ENCODE data around the gene MRPS33. TPM values are rescaled to one million over a fixed set of nuclear protein-coding genes. Genes with fewer than 3 reads are reported as not detected.
"Not testable (repeated sequence)": the region's sequence is repeated elsewhere in the genome, so short reads cannot be mapped to it uniquely, and the experiment has no call there.

Gene MRPS33
- total and polyA plus RNA-seq, 10 of the 15 experiments (the other 5 are each of a cell fraction or from before 2014, with no cell fraction given), result 48.4 to 372 (median 124) TPM

GRCh38 chr7:140961117-140961516, 53.6 kb downstream of the MRPS33 start:
- Histone ChIP-seq H3K4me3 (no peak overlapping the region), H4K20me1 (ENCODE audit: control insufficient read depth, insufficient read depth) (no peaks in the 10 kb centered on the region), H3K79me2 (ENCODE audit: control insufficient read depth, insufficient read depth, low read length) (no peaks in the 10 kb centered on the region), H2AFZ (ENCODE audit: control insufficient read depth, low read depth, low read length) (no peak overlapping the region), H3K9me3 (replicated peaks; ENCODE audit: control insufficient read depth, insufficient read depth, low read length) (no peaks in the 10 kb centered on the region; the same call in 2 of the 3 replicates), H3K27ac (ENCODE audit: control insufficient read depth, insufficient read depth) (no peak overlapping the region), H3K36me3 (ENCODE audit: control insufficient read depth in 2 of 2, insufficient read depth in 2 of 2, low read length in 1 of 2) (no peaks in the 10 kb centered on the region), H3K9ac (ENCODE audit: control insufficient read depth, insufficient read depth, low read length) (no peak overlapping the region), H3K27me3 (replicated peaks in 1 of 2; ENCODE audit: control insufficient read depth in 2 of 2, insufficient read depth in 2 of 2, low read length in 1 of 2) (no peaks in the 10 kb centered on the region), H3K4me1 (ENCODE audit: control insufficient read depth, insufficient read depth, low read length) (no peaks in the 10 kb centered on the region), H3K4me2 (ENCODE audit: control insufficient read depth, insufficient read depth) (no peak overlapping the region)
- CTCF ChIA-PET, result no interaction called here
- RAD21 ChIA-PET (ENCODE audit: unreplicated experiment), result no interaction called here
- intact Hi-C loops (cut with micrococcal nuclease; ENCODE audit: unreplicated experiment), result no loop called here
- in situ Hi-C loops (cut with MboI), result no loop called here
- no TSS peak for BruUV-seq (replicated peaks)
- SMC1A ChIA-PET (ENCODE audit: uncharacterized antibody, unreplicated experiment), result no interaction called here
- FAIRE-seq (no peak), ATAC-seq (no peak), DNase-seq (ENCODE audit: low read depth, low spot score) (no peak)
- POLR2A ChIA-PET, result no interaction called here
- TF ChIP-seq LARP7 (IDR thresholded peaks at IDR 0.05) (no peak), RB1 (IDR thresholded peaks at IDR 0.05; ENCODE audit: borderline replicate concordance) (no peak), NR2C1 (IDR thresholded peaks at IDR 0.05) (no peak)
- WGBS (ENCODE audit: insufficient coverage, insufficient replicate concordance, low lambda C conversion rate, missing lambda C conversion rate), result 93% methylated on average over 3 of the region's 4 CpGs

- intact Hi-C loops (cut with micrococcal nuclease; ENCODE audit: unreplicated experiment); H3K4me2 ChIP-seq (ENCODE audit: control insufficient read depth, insufficient read depth); H3K4me1 ChIP-seq (ENCODE audit: control insufficient read depth, insufficient read depth, low read length); H3K36me3 ChIP-seq (ENCODE audit: control insufficient read depth in 2 of 2, insufficient read depth in 2 of 2, low read length in 1 of 2); SMC1A ChIA-PET (ENCODE audit: uncharacterized antibody, unreplicated experiment); H3K9ac ChIP-seq (ENCODE audit: control insufficient read depth, insufficient read depth, low read length); DNase-seq (ENCODE audit: low read depth, low spot score); RAD21 ChIA-PET (ENCODE audit: unreplicated experiment); H3K9me3 ChIP-seq (replicated peaks; ENCODE audit: control insufficient read depth, insufficient read depth, low read length); ATAC-seq; BruUV-seq (replicated peaks); H3K27me3 ChIP-seq (replicated peaks in 1 of 2; ENCODE audit: control insufficient read depth in 2 of 2, insufficient read depth in 2 of 2, low read length in 1 of 2); H3K79me2 ChIP-seq (ENCODE audit: control insufficient read depth, insufficient read depth, low read length); H4K20me1 ChIP-seq (ENCODE audit: control insufficient read depth, insufficient read depth); FAIRE-seq; H3K27ac ChIP-seq (ENCODE audit: control insufficient read depth, insufficient read depth); H3K4me3 ChIP-seq; H2AFZ ChIP-seq (ENCODE audit: control insufficient read depth, low read depth, low read length); POLR2A ChIA-PET; in situ Hi-C loops (cut with MboI): not testable (repeated sequence)
- CTCF ChIA-PET, result interaction anchor here (1.1 kb wide), 1 partner anchor 263 kb away, joined by 4 read pairs; no protein-coding TSS in a partner anchor
- WGBS (ENCODE audit: insufficient coverage, insufficient replicate concordance, low lambda C conversion rate, missing lambda C conversion rate), result 80% methylated on average over 25 of the region's 25 CpGs
Observed at GRCh38 chr7:140956997-140957396, 57.8 kb downstream of the MRPS33 start.

Small RNA genes within 50 kb of the gene (small RNA-seq; reads per million reads assigned to genes)
- not detected for gene RNU4-74P

Other genes starting within 250 kb of the MRPS33 start
- 10.8 and 11.8 TPM in 2 replicates for gene BRAF, start 90.0 kb downstream of the MRPS33 start, total RNA-seq (2014; rRNA removed)
- gene BRAF, start 90.0 kb downstream of the MRPS33 start, total RNA-seq (2014; rRNA removed; fragmentation: Illumina TruSeq; extraction: Trizol), result 20.7 TPM in 2 replicates
- 20.2 and 22.1 TPM in 2 replicates for gene BRAF, start 90.0 kb downstream of the MRPS33 start, total RNA-seq (2021)
- gene BRAF, start 90.0 kb downstream of the MRPS33 start, polyA plus RNA-seq (2011; rRNA removed), result 31.0 and 37.2 TPM in 2 replicates
- 12.6 and 12.8 TPM in 2 replicates for gene BRAF, start 90.0 kb downstream of the MRPS33 start, polyA plus RNA-seq (2014; fragmentation: Illumina TruSeq; extraction: Trizol)
- gene BRAF, start 90.0 kb downstream of the MRPS33 start, polyA plus RNA-seq (2014; fragmentation: Nextera tagmentation; extraction: Ambion mirVana), result 1 to 10 TPM; 2.6 to 4.0 TPM
- 6.8 and 10.2 TPM in 2 replicates for gene BRAF, start 90.0 kb downstream of the MRPS33 start, polyA plus RNA-seq (2014; rRNA removed)
- 10 to 100 TPM in 1 of 2 experiments, 1 to 10 TPM in 1; 7.9 to 10.4 TPM for gene BRAF, start 90.0 kb downstream of the MRPS33 start, polyA plus RNA-seq (2016; fragmentation: Nextera tagmentation; extraction: Ambion mirVana)
- 0.05 and 0.06 TPM in 2 replicates for gene TMEM178B, start 59.1 kb upstream of the MRPS33 start, total RNA-seq (2014; rRNA removed)
- 0.04 and 0.05 TPM in 2 replicates for gene TMEM178B, start 59.1 kb upstream of the MRPS33 start, total RNA-seq (2014; rRNA removed; fragmentation: Illumina TruSeq; extraction: Trizol)
- 0.03 and 0.05 TPM in 2 replicates for gene TMEM178B, start 59.1 kb upstream of the MRPS33 start, total RNA-seq (2021)
- gene TMEM178B, start 59.1 kb upstream of the MRPS33 start, polyA plus RNA-seq (2011; rRNA removed), result 1.1 and 1.2 TPM in 2 replicates
- 0.03 TPM in 2 replicates for gene TMEM178B, start 59.1 kb upstream of the MRPS33 start, polyA plus RNA-seq (2014; fragmentation: Illumina TruSeq; extraction: Trizol)
- gene TMEM178B, start 59.1 kb upstream of the MRPS33 start, polyA plus RNA-seq (2014; fragmentation: Nextera tagmentation; extraction: Ambion mirVana), result under 1 TPM; 0.02 to 0.03 TPM
- gene TMEM178B, start 59.1 kb upstream of the MRPS33 start, polyA plus RNA-seq (2014; rRNA removed), result 0.01 TPM in 2 replicates
- gene TMEM178B, start 59.1 kb upstream of the MRPS33 start, polyA plus RNA-seq (2016; fragmentation: Nextera tagmentation; extraction: Ambion mirVana), result not detected

All from GM12878 (cell line).